ENCODE results near the gene DNAJC5. TPM values are rescaled to one million over a fixed set of nuclear protein-coding genes. Genes with fewer than 3 reads are reported as not detected.
"Not testable (repeated sequence)": the region's sequence is repeated elsewhere in the genome, so short reads cannot be mapped to it uniquely, and the experiment has no call there.

The DNAJC5 gene
- 82.6 and 91.0 TPM in 2 replicates for total RNA-seq

GRCh38 chr20:63894358-63895201 is at the start of gene DNAJC5:
Gene DNAJC5, plus strand, starts transcription at chr20:63895126. Its CDS starts 33,220 bp downstream, at chr20:63928346.
- peak; percentile 72 for DNase-seq (ENCODE audit: low read depth)

GRCh38 chr20:63846128-63846771 is 48.7 kb upstream of the DNAJC5 start:
- no peak for DNase-seq (ENCODE audit: low read depth)

GRCh38 chr20:63846888-63847236 is 48.1 kb upstream of the DNAJC5 start:
- no peak for DNase-seq (ENCODE audit: low read depth)

- DNase-seq (ENCODE audit: low read depth): no peak
Measured at GRCh38 chr20:63847237-63848002, 47.5 kb upstream of the DNAJC5 start.

- DNase-seq (ENCODE audit: low read depth): no peak
Measured at GRCh38 chr20:63848003-63848911, 46.7 kb upstream of the DNAJC5 start.

- no peak for DNase-seq (ENCODE audit: low read depth)
Measured at GRCh38 chr20:63850689-63851547, 44.0 kb upstream of the DNAJC5 start.

GRCh38 chr20:63851548-63851943 is 43.4 kb upstream of the DNAJC5 start:
- not testable (repeated sequence) for DNase-seq (ENCODE audit: low read depth)

- not testable (repeated sequence) for DNase-seq (ENCODE audit: low read depth)
Measured at GRCh38 chr20:63853733-63854068, 41.2 kb upstream of the DNAJC5 start.

- no peak for DNase-seq (ENCODE audit: low read depth)
Measured at GRCh38 chr20:63854069-63854765, 40.7 kb upstream of the DNAJC5 start.

- DNase-seq (ENCODE audit: low read depth): no peak
Measured at GRCh38 chr20:63854766-63855362, 40.1 kb upstream of the DNAJC5 start.

- DNase-seq (ENCODE audit: low read depth): no peak
Measured at GRCh38 chr20:63855363-63856097, 39.4 kb upstream of the DNAJC5 start.

- DNase-seq (ENCODE audit: low read depth): no peak
Measured at GRCh38 chr20:63856098-63856511, 38.8 kb upstream of the DNAJC5 start.

GRCh38 chr20:63857764-63858392 is 37.0 kb upstream of the DNAJC5 start:
- DNase-seq (ENCODE audit: low read depth): no peak

- peak; percentile 36 for DNase-seq (ENCODE audit: low read depth)
Measured at GRCh38 chr20:63858393-63859165, 36.3 kb upstream of the DNAJC5 start.

- DNase-seq (ENCODE audit: low read depth): no peak
Measured at GRCh38 chr20:63859166-63859699, 35.7 kb upstream of the DNAJC5 start.

- no peak for DNase-seq (ENCODE audit: low read depth)
Measured at GRCh38 chr20:63860325-63861051, 34.4 kb upstream of the DNAJC5 start.
